ENCODE data around the gene BTBD16. TPM values are rescaled to one million over a fixed set of nuclear protein-coding genes. Genes with fewer than 3 reads are reported as not detected.

BTBD16 gene
- total and polyA plus RNA-seq, 3 donors from 2014 or later, result 4.9 to 21.3 (median 5.3) TPM

- Histone ChIP-seq H3K36me3 (ENCODE audit: low read depth, missing control alignments) (no peaks in the 10 kb centered on the region), H3K4me1 (no peaks in the 10 kb centered on the region), H3K27me3 (no peaks in the 10 kb centered on the region), H3K4me3 (no peak overlapping the region), H3K9me3 (no peaks in the 10 kb centered on the region), H3K27ac (no peak overlapping the region)
- intact Hi-C loops (cut with DNase I; ENCODE audit: low total_unique reads), result no loop called here
- 84 to 91% methylated on average over 10 of the region's 10 CpGs for WGBS, 2 donors
- no peak for TF ChIP-seq CTCF (IDR thresholded peaks at IDR 0.05)
- TF ChIP-seq POLR2A (IDR thresholded peaks at IDR 0.05), result no peak
- no peak for DNase-seq
Observed at GRCh38 chr10:122273966-122274545, 3.0 kb downstream of the BTBD16 start.

- TF ChIP-seq POLR2A (IDR thresholded peaks at IDR 0.05) (no peak), CTCF (IDR thresholded peaks at IDR 0.05) (no peak)
- DNase-seq, result no peak
Observed at GRCh38 chr10:122276611-122277208, 5.6 kb downstream of the BTBD16 start.

GRCh38 chr10:122277526-122278136 is 6.5 kb downstream of the BTBD16 start:
- no peak for TF ChIP-seq POLR2A (IDR thresholded peaks at IDR 0.05)
- no peak for TF ChIP-seq CTCF (IDR thresholded peaks at IDR 0.05)
- intact Hi-C loops (cut with DNase I; ENCODE audit: low total_unique reads), result no loop called here
- no peak overlapping the region for H3K27ac ChIP-seq
- H3K4me3 ChIP-seq, result no peak overlapping the region
- WGBS, 2 donors, result 75 to 79% methylated on average over 9 to 10 of the region's 10 CpGs
- no peaks in the 10 kb centered on the region for H3K27me3 ChIP-seq
- H3K36me3 ChIP-seq (ENCODE audit: low read depth, missing control alignments), result no peaks in the 10 kb centered on the region
- H3K4me1 ChIP-seq, result no peaks in the 10 kb centered on the region
- H3K9me3 ChIP-seq, result no peaks in the 10 kb centered on the region
- peak; percentile 1 for DNase-seq

More at GRCh38 chr10:122276611-122277208, 5.6 kb downstream of the BTBD16 start:
- H3K4me1 ChIP-seq, result no peaks in the 10 kb centered on the region
- H3K27me3 ChIP-seq, result no peaks in the 10 kb centered on the region
- intact Hi-C loops (cut with DNase I; ENCODE audit: low total_unique reads), result no loop called here
- no peak overlapping the region for H3K4me3 ChIP-seq
- H3K36me3 ChIP-seq (ENCODE audit: low read depth, missing control alignments), result no peaks in the 10 kb centered on the region
- H3K9me3 ChIP-seq, result no peaks in the 10 kb centered on the region
- no peak overlapping the region for H3K27ac ChIP-seq
- 83 to 88% methylated on average over 6 of the region's 6 CpGs for WGBS, 2 donors

DNA sequence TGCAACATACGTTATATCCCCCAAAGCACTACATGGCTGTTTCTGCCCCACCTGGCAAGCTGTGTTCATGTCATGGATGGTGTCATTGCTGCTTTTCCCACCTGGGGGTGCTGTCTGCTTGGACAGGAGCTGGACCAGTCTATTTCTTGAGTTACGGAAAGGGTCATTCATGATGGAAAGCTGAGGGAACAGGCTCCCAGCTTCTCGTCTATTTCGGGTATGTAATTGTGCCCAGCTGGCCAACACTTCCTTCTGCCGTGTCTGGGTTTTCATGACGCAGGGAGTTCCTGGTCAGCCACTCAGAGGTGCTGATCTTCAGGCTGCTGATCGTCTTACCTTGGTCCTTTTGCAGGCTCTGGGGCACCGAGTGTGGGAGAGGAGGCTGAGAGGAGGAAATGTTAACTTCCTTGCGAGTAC is 8.6 kb downstream of the BTBD16 start:
- 46 to 53% methylated on average over 6 to 9 of the region's 9 CpGs for WGBS, 2 donors
- H3K9me3 ChIP-seq, result no peaks in the 10 kb centered on the region
- H3K27me3 ChIP-seq, result no peaks in the 10 kb centered on the region
- H3K4me3 ChIP-seq, result no peak overlapping the region
- H3K27ac ChIP-seq, result no peak overlapping the region
- H3K4me1 ChIP-seq, result no peaks in the 10 kb centered on the region
- peak; percentile 60 for DNase-seq
- no peaks in the 10 kb centered on the region for H3K36me3 ChIP-seq (ENCODE audit: low read depth, missing control alignments)
- TF ChIP-seq POLR2A (IDR thresholded peaks at IDR 0.05) (no peak), CTCF (IDR thresholded peaks at IDR 0.05) (peak in 2 of 3 experiments; percentile 8 to 53)
- intact Hi-C loops (cut with DNase I; ENCODE audit: low total_unique reads), result no loop called here

Measured in testis (tissue), 3 donors.